Stimulated activated CD4-positive, alpha-beta T cell treated with anti-CD3 and anti-CD28 coated beads, Interleukin-15, amount 100 ng/mL, for 24 hours (primary cell): ENCODE results near the gene OR56A5.

Source experiments
- DNase-seq: peaks from one replicate; pipeline ENCODE4 v3.0.0-alpha.2; 2020

The OR56A5 gene

DNA sequence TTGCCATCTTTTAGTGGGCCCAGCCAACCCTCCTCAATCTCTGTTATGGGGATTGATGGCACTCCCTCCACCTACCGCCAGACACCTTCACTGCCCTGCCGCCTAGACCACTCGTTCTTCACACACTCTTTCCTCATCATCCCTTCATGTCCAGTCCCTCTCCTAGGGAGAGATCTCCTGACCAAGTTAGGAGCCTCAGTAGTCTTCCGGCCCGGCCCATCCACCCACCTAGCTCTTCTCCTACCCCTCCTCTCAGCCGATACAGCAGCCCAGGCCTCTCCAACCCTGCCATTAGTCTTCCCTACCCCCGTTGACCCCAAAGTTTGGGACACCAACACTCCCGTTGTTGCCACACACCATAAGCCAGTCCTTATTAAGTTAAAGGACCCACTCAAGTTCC, 37.2 kb downstream of the OR56A5 start:
- DNase-seq: no peak

GRCh38 chr11:5930614-5931013, 37.7 kb downstream of the OR56A5 start:
- DNase-seq: no peak

DNA sequence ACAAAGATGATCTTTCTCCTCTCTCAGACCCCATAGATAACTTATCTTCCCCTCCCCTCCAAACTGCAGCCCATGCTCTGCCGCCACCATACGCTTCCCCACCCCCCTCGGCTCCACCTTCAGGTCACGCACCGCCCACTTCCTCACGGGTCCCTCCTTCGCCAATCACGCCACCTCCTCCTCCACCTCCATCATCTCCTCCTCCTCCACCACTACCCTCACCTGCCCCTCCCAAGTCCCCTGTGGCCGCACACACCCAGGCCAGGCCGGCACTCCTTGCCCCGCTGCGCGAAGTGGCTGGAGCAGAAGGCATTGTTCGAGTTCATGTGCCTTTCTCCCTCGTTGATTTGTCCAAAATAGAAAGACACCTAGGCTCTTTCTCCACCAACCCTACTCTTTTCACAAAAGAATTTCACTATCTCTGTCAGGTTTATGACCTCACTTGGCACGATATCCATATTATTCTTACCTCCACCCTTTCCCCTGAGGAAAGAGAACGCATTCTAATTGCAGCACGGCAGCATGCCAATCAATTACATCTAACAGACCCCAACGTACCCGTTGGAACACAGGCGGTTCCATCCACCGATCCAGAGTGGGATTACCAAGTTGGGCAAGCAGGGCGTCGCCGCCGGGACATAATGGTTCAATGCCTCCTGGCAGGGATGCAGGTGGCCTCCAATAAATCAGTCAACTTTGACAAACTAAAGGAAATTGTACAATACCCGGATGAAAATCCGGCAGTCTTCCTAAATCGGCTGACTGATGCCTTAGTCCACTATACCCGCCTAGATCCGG, 38.5 kb downstream of the OR56A5 start:
- DNase-seq: no peak

GRCh38 chr11:5928811-5929210, 39.5 kb downstream of the OR56A5 start:
- no peak for DNase-seq

GRCh38 chr11:5928271-5928670, 40.0 kb downstream of the OR56A5 start:
- DNase-seq: no peak

- no peak for DNase-seq
These were observed 44.5 kb downstream of the OR56A5 start for GRCh38 chr11:5923794-5924193.

GRCh38 chr11:5923427-5923776, 44.9 kb downstream of the OR56A5 start:
- DNase-seq: no peak

DNA sequence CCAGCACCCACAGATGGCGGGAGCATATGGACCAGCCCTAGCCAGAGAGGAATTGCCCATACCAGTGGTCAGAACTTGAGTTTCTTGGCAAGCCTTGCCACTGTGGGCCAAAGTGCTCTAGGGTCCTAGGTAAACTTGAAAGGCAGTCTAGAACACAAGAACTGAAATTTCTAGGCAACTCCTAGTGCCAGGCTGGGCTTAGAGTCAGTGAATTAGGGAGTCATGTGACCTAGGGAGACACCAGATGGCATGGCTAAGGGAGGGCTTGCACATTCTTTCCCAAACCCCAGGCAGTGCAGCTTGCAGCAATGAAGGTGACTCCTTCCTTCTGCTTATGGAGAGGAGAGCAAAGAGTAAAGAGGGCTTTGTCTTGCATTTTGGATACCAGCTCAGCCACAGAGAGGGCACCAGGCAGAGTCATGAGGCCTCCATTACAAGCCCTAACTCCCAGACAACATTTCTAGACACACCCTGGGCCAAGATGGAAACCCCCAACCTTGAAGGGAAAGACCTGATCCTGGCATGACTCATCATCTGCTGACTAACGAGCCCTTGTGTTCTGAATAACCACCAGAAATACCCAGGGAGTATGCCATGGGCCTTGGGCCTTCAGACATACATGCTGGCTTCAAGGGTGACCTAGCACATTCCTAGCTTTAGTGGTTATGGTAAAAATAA, 45.4 kb downstream of the OR56A5 start:
- peak; percentile 25 for DNase-seq
